HG03558 (cell line): ENCODE measurements around the gene PRKAA2.

ENCODE experiments used
- ATAC-seq: cut with Tn5 transposase; IDR thresholded peaks from one replicate; pipeline ENCODE4 v1.9.1; 2021; ENCODE audit warnings: moderate number of reproducible peaks; ENCODE audit not compliant: unreplicated experiment; ENCODE audit errors: extremely low read depth

PRKAA2 gene

GRCh38 chr1:56654126-56654923 lies 9.2 kb downstream of the PRKAA2 start:
- ATAC-seq = no peak

- ATAC-seq = no peak
Measured at GRCh38 chr1:56655991-56656613, 11.0 kb downstream of the PRKAA2 start.

GRCh38 chr1:56658254-56658653 lies 13.1 kb downstream of the PRKAA2 start:
- no peak for ATAC-seq

- ATAC-seq = no peak
Measured at GRCh38 chr1:56660293-56660692, 15.2 kb downstream of the PRKAA2 start.

GRCh38 chr1:56663846-56664245 lies 18.7 kb downstream of the PRKAA2 start:
- no peak for ATAC-seq

- ATAC-seq = no peak
Measured at GRCh38 chr1:56665384-56665783, 20.3 kb downstream of the PRKAA2 start.

- ATAC-seq = no peak
Measured at GRCh38 chr1:56666112-56666608, 21.0 kb downstream of the PRKAA2 start.

GRCh38 chr1:56670350-56670749 lies 25.2 kb downstream of the PRKAA2 start:
- no peak for ATAC-seq

GRCh38 chr1:56671085-56671484 lies 26.0 kb downstream of the PRKAA2 start:
- ATAC-seq = no peak

- ATAC-seq = no peak
Measured at GRCh38 chr1:56671542-56671941, 26.4 kb downstream of the PRKAA2 start.

- ATAC-seq = no peak
Measured at GRCh38 chr1:56672579-56672978, 27.5 kb downstream of the PRKAA2 start.

- ATAC-seq = no peak
Measured at GRCh38 chr1:56675763-56676162, 30.6 kb downstream of the PRKAA2 start.

GRCh38 chr1:56676571-56677035 lies 31.5 kb downstream of the PRKAA2 start:
- ATAC-seq = no peak

- no peak for ATAC-seq
Measured at GRCh38 chr1:56683569-56683968, 38.5 kb downstream of the PRKAA2 start.

GRCh38 chr1:56686169-56686568 lies 41.1 kb downstream of the PRKAA2 start:
- ATAC-seq = no peak

- ATAC-seq = no peak
Measured at GRCh38 chr1:56688522-56689026, 43.5 kb downstream of the PRKAA2 start.

- no peak for ATAC-seq
Measured at GRCh38 chr1:56696663-56697062, 51.5 kb downstream of the PRKAA2 start.

GRCh38 chr1:56703747-56704146 lies 58.6 kb downstream of the PRKAA2 start:
- ATAC-seq = no peak

- no peak for ATAC-seq
Measured at GRCh38 chr1:56707379-56707778, 62.3 kb downstream of the PRKAA2 start.

GRCh38 chr1:56709269-56709880 lies 64.3 kb downstream of the PRKAA2 start:
- ATAC-seq = no peak

GRCh38 chr1:56709995-56710394 lies 64.9 kb downstream of the PRKAA2 start:
- ATAC-seq = no peak
